HepG2 (cell line): Measurements from ENCODE around the gene RNF13. TPM values are rescaled to one million over a fixed set of nuclear protein-coding genes. Genes with fewer than 3 reads are reported as not detected.

Source experiments
- ATAC-seq: fragments of 200-7000 bp; cut with Tn5 transposase; 3 replicates; pipeline ENCODE4 v1.9.1; 2020; ENCODE audit warnings: mild to moderate bottlenecking, moderate library complexity
- BruUV-seq: library from RNA; stranded (reverse); fragments of 400-500 nt; replicated peaks from 2 replicates; lab custom pipeline; 2021; lab: Mats Ljungman, UMichigan
- CTCF ChIA-PET: fragments of 300-600 bp; formaldehyde crosslinking; extraction: SDS; loops from one replicate; lab custom pipeline; 2021; ENCODE audit warnings: low total read pairs, inconsistent platforms, low intra/inter-chr PET ratio; lab: Yijun Ruan, JAX
- POLR2A ChIA-PET: fragments of 350-600 bp; sonication (Branson Sonifier 250); formaldehyde crosslinking; loops from one replicate; lab custom pipeline; 2020; ENCODE audit warnings: antibody characterized with exemption, inconsistent platforms; lab: Yijun Ruan, JAX
- DNase-seq: peaks from one replicate; pipeline ENCODE4 v3.0.0-alpha.2; 2015; ENCODE audit warnings: low spot score
- FAIRE-seq: peaks from 3 replicates; lab custom pipeline; 2011; peaks lifted over from hg19 to GRCh38; lab: Jason Lieb, UNC
- H2AFZ ChIP-seq: one replicate; pipeline ENCODE4 v1.6.1; 2011; ENCODE audit warnings: low read length, inconsistent platforms
- H3K27ac ChIP-seq: fragments of 300-600 bp; 3 replicates; pipeline ENCODE4 v1.8.0; 2011; ENCODE audit warnings: mixed run types, mild to moderate bottlenecking, mixed read lengths, low read length, inconsistent platforms; ENCODE audit not compliant: insufficient read depth; ENCODE audit errors: extremely low read length
- H3K27me3 ChIP-seq, 2 experiments: fragments of 200-600 bp in 1 of 2; 2 replicates in 1 of 2; 3 replicates in 1 of 2; pipeline versions ENCODE4 v1.6.0 to v1.8.0; 2011; ENCODE audit warnings: low read length in 2 of 2, mild to moderate bottlenecking in 2 of 2, moderate library complexity in 2 of 2, inconsistent platforms in 1 of 2; ENCODE audit not compliant: insufficient read depth in 2 of 2, control insufficient read depth in 1 of 2
- H3K36me3 ChIP-seq, 2 experiments: fragments of 200-600 bp in 1 of 2; replicated peaks in 1 of 2; 2 replicates in 1 of 2; 3 replicates in 1 of 2; pipeline versions ENCODE4 v1.5.1 to v1.8.0; 2011; ENCODE audit warnings: low read length in 2 of 2, inconsistent platforms in 1 of 2; ENCODE audit not compliant: insufficient read depth in 2 of 2, control insufficient read depth in 1 of 2
- H3K4me1 ChIP-seq: 2 replicates; pipeline ENCODE4 v1.5.1; 2012; ENCODE audit warnings: low read length, inconsistent platforms; ENCODE audit not compliant: insufficient read depth
- H3K4me2 ChIP-seq: 2 replicates; pipeline ENCODE4 v1.6.0; 2011; ENCODE audit warnings: low read depth, low read length, inconsistent platforms
- H3K4me3 ChIP-seq, 3 experiments: fragments of 200-600 bp in 1 of 3; sonication (generic), shearing (Covaris generic) in 1 of 3; replicated peaks in 1 of 3; 2 replicates each; pipeline ENCODE4 v1.5.1; 2011 to 2016; ENCODE audit warnings: low read length in 3 of 3, inconsistent platforms in 2 of 3, low read depth in 2 of 3, mild to moderate bottlenecking in 2 of 3, control low read depth in 1 of 3, mixed read lengths in 1 of 3; ENCODE audit not compliant: insufficient read depth in 1 of 3
- H3K79me2 ChIP-seq: one replicate; pipeline ENCODE4 v1.6.1; 2011; ENCODE audit warnings: low read length, inconsistent platforms; ENCODE audit not compliant: insufficient read depth
- H3K9ac ChIP-seq: 2 replicates; pipeline ENCODE4 v1.6.0; 2011; ENCODE audit warnings: mild to moderate bottlenecking, low read depth, low read length, inconsistent platforms; ENCODE audit not compliant: insufficient read depth
- H3K9me3 ChIP-seq: 2 replicates; pipeline ENCODE4 v1.5.1; 2012; ENCODE audit warnings: mild to moderate bottlenecking, low read length
- H4K20me1 ChIP-seq: 2 replicates; pipeline ENCODE4 v1.6.0; 2011; ENCODE audit warnings: inconsistent platforms, mild to moderate bottlenecking, low read length, moderate library complexity; ENCODE audit not compliant: insufficient read depth
- ATRX ChIP-seq: sonication (generic); formaldehyde crosslinking; IDR thresholded peaks from 2 replicates; pipeline ENCODE4 v1.4.0; 2020; ENCODE audit warnings: missing genetic modification reagents, borderline replicate concordance
- BORCS8-MEF2B ChIP-seq: sonication (generic); formaldehyde crosslinking; IDR thresholded peaks from 2 replicates; pipeline ENCODE4 v1.8.0; 2022; ENCODE audit warnings: mild to moderate bottlenecking, missing genetic modification reagents
- BRD4 ChIP-seq: sonication (generic); formaldehyde crosslinking; IDR thresholded peaks from 2 replicates; pipeline ENCODE4 v1.4.0; 2020; ENCODE audit warnings: missing genetic modification reagents
- GFI1 ChIP-seq: sonication (generic); formaldehyde crosslinking; IDR thresholded peaks from 2 replicates; pipeline ENCODE4 v1.5.0; 2020; ENCODE audit warnings: missing genetic modification reagents, mild to moderate bottlenecking, borderline replicate concordance
- JUN ChIP-seq: sonication (generic); formaldehyde crosslinking; IDR thresholded peaks from 2 replicates; pipeline ENCODE4 v1.4.0; 2020; ENCODE audit warnings: mild to moderate bottlenecking, missing genetic modification reagents
- KDM3A ChIP-seq: IDR thresholded peaks from 2 replicates; pipeline ENCODE4 v1.6.1; 2018; ENCODE audit warnings: low read depth, missing compliant biosample characterization
- MZF1 ChIP-seq: sonication (generic); formaldehyde crosslinking; IDR thresholded peaks from 2 replicates; pipeline ENCODE4 v1.8.1; 2023; ENCODE audit warnings: mild to moderate bottlenecking, missing genetic modification reagents, borderline replicate concordance
- RAD51 ChIP-seq: fragments of 450-650 bp; IDR thresholded peaks from 2 replicates; pipeline ENCODE4 v1.6.1; 2016; ENCODE audit warnings: borderline replicate concordance
- RFX1 ChIP-seq: fragments of 450-650 bp; IDR thresholded peaks from 2 replicates; pipeline ENCODE4 v1.6.1; 2017
- TCF7L2 ChIP-seq: IDR thresholded peaks from 2 replicates; pipeline ENCODE4 v1.6.1; 2011; ENCODE audit warnings: mild to moderate bottlenecking, low read depth, low read length, moderate library complexity
- ZFP62 ChIP-seq: sonication (generic); formaldehyde crosslinking; IDR thresholded peaks from 2 replicates; pipeline ENCODE4 v1.4.0; 2020; ENCODE audit warnings: missing genetic modification reagents
- ZNF414 ChIP-seq: sonication (generic); formaldehyde crosslinking; IDR thresholded peaks from 2 replicates; pipeline ENCODE4 v1.5.0; 2020; ENCODE audit warnings: missing genetic modification reagents
- ZNF7 ChIP-seq: IDR thresholded peaks from 2 replicates; pipeline ENCODE4 v1.6.1; 2016; ENCODE audit warnings: missing biosample characterization, missing genetic modification reagents
- ZNF782 ChIP-seq: sonication (generic); formaldehyde crosslinking; IDR thresholded peaks from 2 replicates; pipeline ENCODE4 v1.4.0; 2020; ENCODE audit warnings: missing genetic modification reagents, mild to moderate bottlenecking, borderline replicate concordance
- WGBS: methylation state at CpG from one replicate; pipeline ENCODE4 v1.1.6; 2017; ENCODE audit warnings: low lambda C conversion rate; 5-methylcytosine and 5-hydroxymethylcytosine counted together
- in situ Hi-C: cut with HindIII; loops from 2 replicates; pipeline ENCODE4 v1.10.0; 2017; ENCODE audit warnings: low pct_unique_long_range_greater_than_20kb; ENCODE audit not compliant: extremely low pct_ligation_motif_present
- intact Hi-C: fragments of 100-400 bp; cut with micrococcal nuclease; formaldehyde crosslinking; loops from one replicate; pipeline ENCODE4 v1.10.0; 2022; ENCODE audit not compliant: unreplicated experiment
- polyA plus RNA-seq, 8 experiments: library from polyadenylated mRNA; depleted of rRNA in 3 of 8; stranded (reverse) in 7 of 8; unstranded in 1 of 8; fragments of >200 nt; fragmentation: Illumina TruSeq in 4 of 8; extraction: Trizol in 4 of 8; gene quantifications; 2 replicates each; pipeline versions ENCODE4 v1.2.1 to v1.2.3, GENCODE V29; 2011 to 2016; ENCODE audit warnings: low read depth in 4 of 8, missing spikeins in 1 of 8, mixed read lengths in 1 of 8; ENCODE audit not compliant: insufficient read depth in 1 of 8
- total RNA-seq, 5 experiments: library from RNA; depleted of rRNA; stranded (reverse); fragments of >200 nt; fragmentation: Illumina TruSeq; extraction: Trizol; gene quantifications; 2 replicates each; pipeline ENCODE4 v1.2.3, GENCODE V29; 2016; ENCODE audit warnings: low read depth in 1 of 5
- TF ChIP-seq, protein P1 (sequence below), 2 experiments: sonication (generic) in 1 of 2; formaldehyde crosslinking in 1 of 2; IDR thresholded peaks; 2 replicates each; pipeline versions ENCODE4 v1.5.1 to v1.6.1; 2011 to 2020; ENCODE audit warnings: borderline replicate concordance in 1 of 2, low read depth in 1 of 2, low read length in 1 of 2, mild to moderate bottlenecking in 1 of 2, missing genetic modification reagents in 1 of 2, moderate library complexity in 1 of 2
- TF ChIP-seq, protein P2 (sequence below): sonication (generic); formaldehyde crosslinking; IDR thresholded peaks from 2 replicates; pipeline ENCODE4 v1.4.0; 2020; ENCODE audit warnings: missing genetic modification reagents

Gene RNF13
- total and polyA plus RNA-seq, 2 of the 13 experiments (the other 11 are each of a cell fraction or from before 2014, with no cell fraction given): 39.8 to 46.0 TPM

GRCh38 chr3:149871855-149872254 is 58.8 kb downstream of the RNF13 start:
- no peak for DNase-seq
- in situ Hi-C loops: no loop called here

More at GRCh38 chr3:149871855-149872254, 58.8 kb downstream of the RNF13 start:
- H3K4me1 ChIP-seq: no peaks in the 10 kb centered on the region
- no peak overlapping the region for H3K4me3 ChIP-seq
- intact Hi-C loops: no loop called here
- ATAC-seq (no peak), FAIRE-seq (no peak)
- H3K9ac ChIP-seq: no peak overlapping the region
- no TSS peak for BruUV-seq
- POLR2A ChIA-PET: no interaction called here
- no peak overlapping the region for H2AFZ ChIP-seq
- CTCF ChIA-PET: no interaction called here
- H3K79me2 ChIP-seq: peaks cover 3% of the 10 kb centered on the region
- no peaks in the 10 kb centered on the region for H4K20me1 ChIP-seq
- no peak overlapping the region for H3K27ac ChIP-seq
- H3K4me2 ChIP-seq: no peak overlapping the region
- H3K27me3 ChIP-seq: no peaks in the 10 kb centered on the region
- no peaks in the 10 kb centered on the region; the same call in 1 of the 2 replicates for H3K9me3 ChIP-seq
- no peak for TF ChIP-seq RAD51
- TF ChIP-seq BORCS8-MEF2B (CRISPR knock-in tag): no peak
- TF ChIP-seq ATRX (CRISPR knock-in tag): no peak
- TF ChIP-seq MZF1 (CRISPR knock-in tag): no peak
- no peak for TF ChIP-seq ZNF782
- no peak for TF ChIP-seq JUN (CRISPR knock-in tag)
- no peak for TF ChIP-seq KDM3A (CRISPR knock-in tag)
- TF ChIP-seq, protein P1, sequence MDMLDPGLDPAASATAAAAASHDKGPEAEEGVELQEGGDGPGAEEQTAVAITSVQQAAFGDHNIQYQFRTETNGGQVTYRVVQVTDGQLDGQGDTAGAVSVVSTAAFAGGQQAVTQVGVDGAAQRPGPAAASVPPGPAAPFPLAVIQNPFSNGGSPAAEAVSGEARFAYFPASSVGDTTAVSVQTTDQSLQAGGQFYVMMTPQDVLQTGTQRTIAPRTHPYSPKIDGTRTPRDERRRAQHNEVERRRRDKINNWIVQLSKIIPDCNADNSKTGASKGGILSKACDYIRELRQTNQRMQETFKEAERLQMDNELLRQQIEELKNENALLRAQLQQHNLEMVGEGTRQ (IDR thresholded peaks at IDR 0.05; ENCODE audit: low read depth, low read length): no peak
- TF ChIP-seq, protein P1 (CRISPR knock-in tag; IDR thresholded peaks at IDR 0.05; ENCODE audit: borderline replicate concordance): no peak
- TF ChIP-seq, protein P2, sequence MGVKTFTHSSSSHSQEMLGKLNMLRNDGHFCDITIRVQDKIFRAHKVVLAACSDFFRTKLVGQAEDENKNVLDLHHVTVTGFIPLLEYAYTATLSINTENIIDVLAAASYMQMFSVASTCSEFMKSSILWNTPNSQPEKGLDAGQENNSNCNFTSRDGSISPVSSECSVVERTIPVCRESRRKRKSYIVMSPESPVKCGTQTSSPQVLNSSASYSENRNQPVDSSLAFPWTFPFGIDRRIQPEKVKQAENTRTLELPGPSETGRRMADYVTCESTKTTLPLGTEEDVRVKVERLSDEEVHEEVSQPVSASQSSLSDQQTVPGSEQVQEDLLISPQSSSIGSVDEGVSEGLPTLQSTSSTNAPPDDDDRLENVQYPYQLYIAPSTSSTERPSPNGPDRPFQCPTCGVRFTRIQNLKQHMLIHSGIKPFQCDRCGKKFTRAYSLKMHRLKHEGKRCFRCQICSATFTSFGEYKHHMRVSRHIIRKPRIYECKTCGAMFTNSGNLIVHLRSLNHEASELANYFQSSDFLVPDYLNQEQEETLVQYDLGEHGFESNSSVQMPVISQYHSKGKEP (CRISPR knock-in tag): no peak
- TF ChIP-seq TCF7L2: no peak
- TF ChIP-seq ZNF7 (CRISPR knock-in tag): no peak
- no peak for TF ChIP-seq GFI1 (CRISPR knock-in tag)
- TF ChIP-seq ZNF414 (CRISPR knock-in tag): no peak
- no peak for TF ChIP-seq ZFP62 (CRISPR knock-in tag)
- no peak for TF ChIP-seq RFX1
- TF ChIP-seq BRD4 (CRISPR knock-in tag): no peak
- peaks cover 3 to 13% of the 10 kb centered on the region in 2 experiments for H3K36me3 ChIP-seq
- 97% methylated on average over 3 of the region's 3 CpGs for WGBS
